NCI-H2171 treated with DMSO at 0.1 percent for 48 hours (cell line): Measurements from ENCODE around the gene FHIT.

Experiments used
- DNase-seq: peaks from one replicate; lab custom pipeline; 2025; lab: John Stamatoyannopoulos, UW

Gene FHIT

GRCh38 chr3:59764171-59764570 is 1487.1 kb downstream of the FHIT start:
- DNase-seq, result peak; percentile 40

GRCh38 chr3:59762941-59763340 is 1488.3 kb downstream of the FHIT start:
- DNase-seq, result no peak

GRCh38 chr3:59759298-59760031 is 1491.8 kb downstream of the FHIT start:
- DNase-seq, result no peak

- no peak for DNase-seq
Observed at GRCh38 chr3:59758672-59759071, 1492.6 kb downstream of the FHIT start.

- no peak for DNase-seq
Observed at GRCh38 chr3:59756934-59757333, 1494.3 kb downstream of the FHIT start.

GRCh38 chr3:59754456-59755129 is 1496.7 kb downstream of the FHIT start:
- no peak for DNase-seq

GRCh38 chr3:59753808-59754450 is 1497.3 kb downstream of the FHIT start:
- no peak for DNase-seq

- no peak for DNase-seq
Observed at GRCh38 chr3:59752925-59753324, 1498.3 kb downstream of the FHIT start.

- DNase-seq, result no peak
Observed at GRCh38 chr3:59751606-59752005, 1499.6 kb downstream of the FHIT start.

GRCh38 chr3:59750391-59750790 is 1500.9 kb downstream of the FHIT start:
- DNase-seq, result no peak

GRCh38 chr3:59749291-59749690 is 1502.0 kb downstream of the FHIT start:
- DNase-seq, result no peak

- DNase-seq, result no peak
Observed at GRCh38 chr3:59746585-59746984, 1504.7 kb downstream of the FHIT start.

GRCh38 chr3:59737241-59737640 is 1514.0 kb downstream of the FHIT start:
- DNase-seq, result no peak

- DNase-seq, result no peak
Observed at GRCh38 chr3:59734061-59734460, 1517.2 kb downstream of the FHIT start.

GRCh38 chr3:59733041-59733809 is 1518.0 kb downstream of the FHIT start:
- no peak for DNase-seq

- DNase-seq, result no peak
Observed at GRCh38 chr3:59731943-59732342, 1519.3 kb downstream of the FHIT start.

GRCh38 chr3:59730591-59730990 is 1520.7 kb downstream of the FHIT start:
- no peak for DNase-seq

- no peak for DNase-seq
Observed at GRCh38 chr3:59728587-59728908, 1522.7 kb downstream of the FHIT start.

- no peak for DNase-seq
Observed at GRCh38 chr3:59727902-59728586, 1523.2 kb downstream of the FHIT start.

GRCh38 chr3:59726279-59726678 is 1525.0 kb downstream of the FHIT start:
- no peak for DNase-seq

GRCh38 chr3:59717679-59718205 is 1533.5 kb downstream of the FHIT start:
- DNase-seq, result no peak

GRCh38 chr3:59714066-59714465 is 1537.2 kb downstream of the FHIT start:
- DNase-seq, result no peak
